Calu3 (cell line): Measurements from ENCODE around the gene RBM47. TPM values are rescaled to one million over a fixed set of nuclear protein-coding genes. Genes with fewer than 3 reads are reported as not detected.

ENCODE experiments used
- BruUV-seq: library from RNA; stranded (reverse); fragments of 400-500 nt; replicated peaks from 2 replicates; lab custom pipeline; 2021; lab: Mats Ljungman, UMichigan
- CTCF ChIA-PET: fragments of 300-600 bp; sonication (Branson Sonifier 250); formaldehyde crosslinking; loops from one replicate; lab custom pipeline; 2022; ENCODE audit warnings: antibody characterized with exemption; lab: Charles Lee
- DNase-seq: peaks from one replicate; pipeline ENCODE4 v3.0.0; 2022
- H3K27ac Mint-ChIP-seq: one replicate; pipeline ENCODE4 v1.8.0; 2022; ENCODE audit warnings: mixed read lengths; ENCODE audit not compliant: unreplicated experiment
- H3K27me3 Mint-ChIP-seq: one replicate; pipeline ENCODE4 v1.8.0; 2022; ENCODE audit warnings: mixed read lengths; ENCODE audit not compliant: unreplicated experiment
- H3K36me3 Mint-ChIP-seq: one replicate; pipeline ENCODE4 v1.8.0; 2022; ENCODE audit warnings: mild to moderate bottlenecking, moderate library complexity, mixed read lengths; ENCODE audit not compliant: insufficient read depth, unreplicated experiment
- H3K4me1 Mint-ChIP-seq: one replicate; pipeline ENCODE4 v1.8.0; 2022; ENCODE audit warnings: mild to moderate bottlenecking, low read depth, mixed read lengths; ENCODE audit not compliant: unreplicated experiment
- H3K4me3 Mint-ChIP-seq: one replicate; pipeline ENCODE4 v1.8.0; 2022; ENCODE audit warnings: mild to moderate bottlenecking, low read depth, moderate library complexity, mixed read lengths; ENCODE audit not compliant: unreplicated experiment
- H3K9me3 Mint-ChIP-seq: one replicate; pipeline ENCODE4 v1.8.0; 2022; ENCODE audit warnings: low read depth, mixed read lengths; ENCODE audit not compliant: unreplicated experiment
- CTCF ChIP-seq: fragments of 200-600 bp; IDR thresholded peaks from one replicate; pipeline ENCODE4 v1.8.0; 2022; ENCODE audit warnings: antibody characterized with exemption; ENCODE audit not compliant: unreplicated experiment
- intact Hi-C: fragments of 100-400 bp; cut with micrococcal nuclease; formaldehyde crosslinking; loops from one replicate; pipeline ENCODE4 v1.10.0; 2022; ENCODE audit not compliant: unreplicated experiment
- total RNA-seq: library from RNA; stranded (reverse); gene quantifications from 2 replicates; pipeline ENCODE4 v1.2.3, GENCODE V29; 2022

Gene RBM47
- total RNA-seq, 1 experiment from 2014 or later = 86.6 TPM

- intact Hi-C loops = no loop called here
- no peak overlapping the region for H3K27ac Mint-ChIP-seq
- TF ChIP-seq CTCF = no peak
- CTCF ChIA-PET = no interaction called here
- no peak overlapping the region for H3K4me3 Mint-ChIP-seq
- H3K9me3 Mint-ChIP-seq = no peaks in the 10 kb centered on the region
- peaks cover 8% of the 10 kb centered on the region for H3K36me3 Mint-ChIP-seq
- peaks cover 12% of the 10 kb centered on the region for H3K4me1 Mint-ChIP-seq
- H3K27me3 Mint-ChIP-seq = no peaks in the 10 kb centered on the region
- DNase-seq = no peak
- no TSS peak for BruUV-seq
These were observed 250.4 kb downstream of the RBM47 start for GRCh38 chr4:40379248-40379647.

- CTCF ChIA-PET = interaction anchor here (1.0 kb wide), 1 partner anchor 62 kb away, joined by 4 read pairs; no protein-coding TSS in a partner anchor
- no peaks in the 10 kb centered on the region for H3K27me3 Mint-ChIP-seq
- H3K36me3 Mint-ChIP-seq = peaks cover 8% of the 10 kb centered on the region
- TF ChIP-seq CTCF = no peak
- no peaks in the 10 kb centered on the region for H3K9me3 Mint-ChIP-seq
- no peak for DNase-seq
- intact Hi-C loops = no loop called here
- H3K4me3 Mint-ChIP-seq = no peak overlapping the region
- H3K27ac Mint-ChIP-seq = no peak overlapping the region
- BruUV-seq = no TSS peak
- peaks cover 12% of the 10 kb centered on the region for H3K4me1 Mint-ChIP-seq
These were observed 251.0 kb downstream of the RBM47 start for GRCh38 chr4:40378619-40379018.

- BruUV-seq = no TSS peak
- Mint-ChIP-seq H3K27ac (no peak overlapping the region), H3K36me3 (peaks cover 8% of the 10 kb centered on the region), H3K4me1 (peaks cover 12% of the 10 kb centered on the region), H3K27me3 (no peaks in the 10 kb centered on the region), H3K9me3 (no peaks in the 10 kb centered on the region), H3K4me3 (no peak overlapping the region)
- no peak for DNase-seq
- intact Hi-C loops = no loop called here
- TF ChIP-seq CTCF = no peak
- CTCF ChIA-PET = interaction anchor here (1.0 kb wide), 1 partner anchor 61 kb away, joined by 4 read pairs; no protein-coding TSS in a partner anchor
These were observed 251.9 kb downstream of the RBM47 start for GRCh38 chr4:40377512-40378365.

GRCh38 chr4:40375620-40376019, 254.0 kb downstream of the RBM47 start:
- Mint-ChIP-seq H3K27ac (no peak overlapping the region), H3K9me3 (no peaks in the 10 kb centered on the region), H3K4me1 (peaks cover 12% of the 10 kb centered on the region), H3K4me3 (no peak overlapping the region), H3K27me3 (no peaks in the 10 kb centered on the region), H3K36me3 (peaks cover 8% of the 10 kb centered on the region)
- CTCF ChIA-PET = interaction anchor here (0.6 to 0.7 kb wide), 2 partner anchors 40 to 51 kb away, joined by 3 to 5 read pairs; no protein-coding TSS in a partner anchor
- BruUV-seq = no TSS peak
- TF ChIP-seq CTCF = no peak
- intact Hi-C loops = no loop called here
- no peak for DNase-seq
